GM12865 (cell line): ENCODE results near the gene NCAM2.

Experiments used
- DNase-seq: peaks from one replicate; pipeline ENCODE4 v3.0.0; 2010; ENCODE audit warnings: low read depth
- H3K4me3 ChIP-seq: 2 replicates; pipeline ENCODE4 v1.5.1; 2011; ENCODE audit warnings: mild to moderate bottlenecking, low read depth, low read length, control low read depth
- CTCF ChIP-seq: IDR thresholded peaks from 2 replicates; pipeline ENCODE4 v1.5.1; 2011; ENCODE audit warnings: low read length, control low read depth, low read depth, inconsistent platforms; ENCODE audit not compliant: insufficient read depth; ENCODE audit errors: missing control alignments

Gene NCAM2

DNA sequence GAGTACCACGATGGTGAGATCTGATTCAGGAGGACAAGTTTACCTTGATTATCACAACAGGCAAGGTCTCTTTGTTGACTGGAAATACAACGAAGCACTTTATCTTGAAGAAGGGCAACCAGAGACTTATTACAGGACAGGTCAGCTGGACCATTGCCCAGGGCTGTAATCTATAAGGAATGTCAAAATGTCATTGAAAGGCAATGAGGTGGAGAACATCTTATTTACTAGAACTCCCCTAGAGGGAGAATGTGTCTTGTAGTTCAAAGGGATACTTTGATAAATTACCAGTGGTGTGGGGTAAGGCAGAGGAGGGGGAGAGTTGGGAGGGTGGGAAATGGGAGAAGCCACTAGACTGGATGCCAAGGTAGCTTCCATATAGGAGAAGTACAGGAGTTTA, 212.3 kb downstream of the NCAM2 start:
- TF ChIP-seq CTCF = no peak
- no peak for DNase-seq
- no peak overlapping the region for H3K4me3 ChIP-seq

DNA sequence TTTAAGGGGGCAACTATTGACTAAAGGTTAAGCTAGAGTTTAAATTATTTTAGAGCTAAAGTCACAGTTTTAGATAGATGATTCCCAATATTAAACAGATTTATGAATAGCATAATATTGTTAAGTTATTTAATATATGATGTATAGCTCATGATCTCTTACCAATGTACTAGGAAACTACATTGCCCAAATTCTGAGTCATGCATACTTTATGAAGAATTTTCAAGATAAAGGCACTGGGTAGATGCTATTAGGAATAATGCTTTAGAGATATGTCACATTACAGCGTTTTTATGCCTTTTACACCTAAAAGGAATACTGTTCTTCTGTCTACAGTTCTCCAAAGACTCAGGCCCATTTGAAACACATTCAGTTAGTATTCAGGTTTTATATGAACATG, 215.1 kb downstream of the NCAM2 start:
- no peak overlapping the region for H3K4me3 ChIP-seq
- TF ChIP-seq CTCF = no peak
- no peak for DNase-seq

- no peak for TF ChIP-seq CTCF
Observed at GRCh38 chr21:21216047-21216446, 217.8 kb downstream of the NCAM2 start.

DNA sequence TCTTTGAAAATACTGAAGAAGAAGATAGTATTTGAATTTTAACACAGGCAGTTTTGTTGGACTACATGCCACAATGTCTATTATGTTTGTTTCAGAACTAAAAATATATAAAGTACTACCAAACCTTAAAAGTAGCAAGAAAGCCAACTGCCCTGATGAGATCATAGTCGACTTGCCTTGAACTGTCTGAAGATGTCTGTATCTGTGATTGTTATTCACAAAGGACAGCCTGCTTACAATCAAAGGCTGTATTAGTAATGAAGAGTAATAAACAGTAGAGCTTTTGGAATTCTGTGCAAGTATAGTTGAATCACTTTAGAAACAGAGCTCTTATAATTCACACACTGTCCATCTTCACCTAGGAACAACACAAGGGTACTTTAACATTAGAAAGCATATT, 228.3 kb downstream of the NCAM2 start:
- TF ChIP-seq CTCF = no peak
- no peak for DNase-seq
- H3K4me3 ChIP-seq = no peak overlapping the region

More at GRCh38 chr21:21216047-21216446, 217.8 kb downstream of the NCAM2 start:
- H3K4me3 ChIP-seq = no peak overlapping the region
- DNase-seq = no peak

GRCh38 chr21:21230672-21231071, 232.5 kb downstream of the NCAM2 start:
- DNase-seq = no peak
- no peak for TF ChIP-seq CTCF
- H3K4me3 ChIP-seq = no peak overlapping the region

DNA sequence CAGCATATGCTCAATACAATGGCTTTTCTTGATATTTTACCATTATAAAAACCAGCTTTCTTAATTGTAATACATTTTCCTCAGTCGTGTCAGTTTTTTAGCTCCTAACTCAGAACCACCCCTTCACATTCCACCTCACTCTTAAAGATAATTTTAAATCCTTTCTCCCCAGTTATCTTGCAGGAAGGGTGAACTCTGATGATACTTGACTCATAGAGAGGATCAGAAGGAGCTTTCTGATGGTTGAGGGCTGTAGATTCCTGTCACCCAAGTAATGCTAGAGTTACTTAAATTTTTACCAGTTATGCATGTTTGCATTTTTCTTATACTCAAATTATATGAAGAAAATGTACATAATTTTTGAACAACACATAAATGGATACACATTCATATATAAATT, 233.7 kb downstream of the NCAM2 start:
- no peak for DNase-seq
- no peak overlapping the region for H3K4me3 ChIP-seq
- no peak for TF ChIP-seq CTCF

- TF ChIP-seq CTCF = no peak
- no peak for DNase-seq
- H3K4me3 ChIP-seq = no peak overlapping the region
Observed at GRCh38 chr21:21232320-21232719, 234.1 kb downstream of the NCAM2 start.
